NCI-H526 (cell line): ENCODE measurements around the gene TMEM190.
"Not testable (repeated sequence)": the region's sequence is repeated elsewhere in the genome, so short reads cannot be mapped to it uniquely, and the experiment has no call there.

Experiments
- DNase-seq, 2 experiments: peaks; one replicate each; lab custom pipeline; 2025; lab: John Stamatoyannopoulos, UW

TMEM190 gene

GRCh38 chr19:55391702-55392615, 15.3 kb downstream of the TMEM190 start:
- no peak for DNase-seq

- no peak for DNase-seq
These were observed 16.5 kb downstream of the TMEM190 start for GRCh38 chr19:55392820-55393761.

GRCh38 chr19:55398200-55398925, 21.7 kb downstream of the TMEM190 start:
- DNase-seq, result no peak

- no peak for DNase-seq
These were observed 23.9 kb downstream of the TMEM190 start for GRCh38 chr19:55400281-55401087.

GRCh38 chr19:55401390-55401789, 24.8 kb downstream of the TMEM190 start:
- not testable (repeated sequence) for DNase-seq

GRCh38 chr19:55402509-55402908, 25.9 kb downstream of the TMEM190 start:
- DNase-seq, result no peak

- no peak for DNase-seq
These were observed 29.0 kb downstream of the TMEM190 start for GRCh38 chr19:55405638-55406037.

- no peak for DNase-seq
These were observed 29.6 kb downstream of the TMEM190 start for GRCh38 chr19:55406091-55406825.

GRCh38 chr19:55406826-55407549, 30.4 kb downstream of the TMEM190 start:
- peak in 1 of 2 experiments; percentile 55 for DNase-seq

GRCh38 chr19:55407550-55407799, 30.8 kb downstream of the TMEM190 start, which contains the start of gene UBE2S:
Gene UBE2S (minus strand): TSS chr19:55407788. CDS start chr19:55407589, 199 bp downstream.
- DNase-seq, result not testable (repeated sequence)

- DNase-seq, result peak; percentile 99 to 100
These were observed 31.3 kb downstream of the TMEM190 start for GRCh38 chr19:55407800-55408532.

GRCh38 chr19:55408533-55408872, 31.9 kb downstream of the TMEM190 start:
- no peak for DNase-seq

GRCh38 chr19:55409179-55409578, 32.6 kb downstream of the TMEM190 start:
- not testable (repeated sequence) for DNase-seq

- no peak for DNase-seq
These were observed 33.5 kb downstream of the TMEM190 start for GRCh38 chr19:55410168-55410567.

GRCh38 chr19:55418185-55418584, 41.6 kb downstream of the TMEM190 start:
- peak; percentile 75 to 88 for DNase-seq

GRCh38 chr19:55419103-55419502, 42.5 kb downstream of the TMEM190 start:
- no peak for DNase-seq

- DNase-seq, result no peak
These were observed 43.1 kb downstream of the TMEM190 start for GRCh38 chr19:55419624-55420236.

- not testable (repeated sequence) for DNase-seq
These were observed 44.7 kb downstream of the TMEM190 start for GRCh38 chr19:55421281-55421680.
